ENCODE results near the gene BRD1. TPM values are rescaled to one million over a fixed set of nuclear protein-coding genes. Genes with fewer than 3 reads are reported as not detected.

The BRD1 gene
- total RNA-seq, 2 donors from 2014 or later, result 42.3 to 43.4 TPM

DNA sequence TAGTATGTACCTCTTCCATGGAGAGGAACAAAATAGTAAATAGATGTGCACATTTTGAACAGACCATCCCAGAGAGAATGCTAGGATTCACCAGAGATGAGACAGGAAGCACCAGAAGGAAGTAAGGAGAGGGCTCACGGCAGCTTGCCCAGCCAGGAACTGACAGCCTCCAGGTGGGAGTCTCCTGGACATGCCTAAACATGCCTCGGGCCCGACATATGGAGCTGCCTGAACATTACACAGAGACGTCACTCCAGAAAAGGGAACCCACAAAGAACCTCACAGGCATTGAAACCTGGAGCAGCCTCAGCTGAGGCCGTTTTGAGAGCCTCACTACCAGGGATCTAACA is 67.4 kb downstream of the BRD1 start:
- H3K4me3 Mint-ChIP-seq, result no peak overlapping the region

DNA sequence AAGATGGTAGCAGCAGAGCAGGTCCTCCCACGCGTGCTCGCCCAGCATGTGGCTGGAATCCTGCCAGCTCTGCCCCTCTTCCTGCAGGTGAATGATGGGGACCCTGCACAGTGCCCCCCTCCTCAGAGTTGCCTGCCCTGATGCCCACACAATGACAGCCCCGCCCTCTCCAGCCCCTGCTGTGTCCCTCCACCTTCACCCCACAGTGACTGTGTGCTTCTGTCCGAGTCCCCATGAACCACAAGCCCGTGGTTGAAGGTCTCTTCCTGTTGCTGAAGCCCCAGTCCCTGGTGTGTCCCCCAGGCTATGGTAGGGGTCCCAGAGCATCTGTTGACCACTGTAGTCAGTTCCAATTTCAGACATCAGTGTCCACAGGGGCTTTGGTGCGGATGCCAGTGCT is 71.0 kb downstream of the BRD1 start:
- Mint-ChIP-seq H3K4me1 (ENCODE audit: low read depth) (peaks cover 8% of the 10 kb centered on the region), H3K27ac (no peak overlapping the region), H3K9me3 (no peaks in the 10 kb centered on the region), H3K27me3 (ENCODE audit: low read depth) (no peaks in the 10 kb centered on the region), H3K4me3 (no peak overlapping the region), H3K36me3 (ENCODE audit: insufficient read depth in 2 of 2) (no peaks in the 10 kb centered on the region)
- DNase-seq (no peak), ATAC-seq (replicated peaks in 1 of 2) (no peak)

More for the DNA sequence above, 67.4 kb downstream of the BRD1 start:
- Mint-ChIP-seq H3K9me3 (no peaks in the 10 kb centered on the region), H3K4me1 (ENCODE audit: low read depth) (peaks cover 13% of the 10 kb centered on the region), H3K36me3 (ENCODE audit: insufficient read depth in 2 of 2) (no peaks in the 10 kb centered on the region), H3K27ac (no peak overlapping the region), H3K27me3 (ENCODE audit: low read depth) (no peaks in the 10 kb centered on the region)
- DNase-seq, result no peak
- no peak for ATAC-seq (replicated peaks in 1 of 2)

DNA sequence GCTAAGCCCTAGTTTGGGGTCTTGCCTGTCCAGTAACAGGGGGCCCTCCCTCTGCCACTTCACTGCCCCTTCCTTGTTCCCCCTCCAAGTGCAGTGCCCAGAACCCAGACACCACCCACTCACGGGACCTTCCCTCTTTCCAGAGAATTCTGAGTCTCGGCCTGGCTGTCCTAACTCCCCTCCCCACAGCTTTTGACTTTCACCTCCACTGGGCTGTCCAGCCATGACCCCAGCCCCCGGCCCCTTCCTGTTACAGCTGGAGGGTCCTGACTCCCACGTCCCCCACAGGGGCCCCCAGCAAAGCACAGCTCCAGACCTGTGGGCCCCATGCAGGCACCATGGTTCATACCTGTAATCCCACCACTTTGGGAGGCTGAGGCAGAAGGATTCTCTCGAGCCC is 71.5 kb downstream of the BRD1 start:
- Mint-ChIP-seq H3K27me3 (ENCODE audit: low read depth) (no peaks in the 10 kb centered on the region), H3K9me3 (no peaks in the 10 kb centered on the region), H3K27ac (no peak overlapping the region), H3K4me1 (ENCODE audit: low read depth) (peaks cover 6% of the 10 kb centered on the region), H3K4me3 (no peak overlapping the region), H3K36me3 (ENCODE audit: insufficient read depth in 2 of 2) (no peaks in the 10 kb centered on the region)
- no peak for DNase-seq
- no peak for ATAC-seq (replicated peaks in 1 of 2)

DNA sequence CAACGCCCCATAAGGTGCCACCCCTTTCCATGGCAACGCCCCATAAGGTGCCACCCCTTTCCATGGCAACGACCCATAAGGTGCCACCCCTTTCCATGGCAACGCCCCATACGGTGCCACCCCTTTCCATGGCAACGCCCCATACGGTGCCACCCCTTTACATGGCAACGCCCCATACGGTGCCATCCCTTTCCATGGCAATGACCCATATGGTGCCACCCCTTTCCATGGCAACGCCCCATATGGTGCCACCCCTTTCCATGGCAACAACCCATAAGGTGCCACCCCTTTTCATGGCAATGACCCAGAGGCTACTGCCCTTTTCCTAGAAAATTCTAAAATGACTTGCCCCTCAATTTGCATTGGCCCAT is 72.1 kb downstream of the BRD1 start:
- DNase-seq (no peak), ATAC-seq (replicated peaks in 1 of 2) (no peak)
- Mint-ChIP-seq H3K27ac (no peak overlapping the region), H3K36me3 (ENCODE audit: insufficient read depth in 2 of 2) (no peaks in the 10 kb centered on the region), H3K4me1 (ENCODE audit: low read depth) (no peaks in the 10 kb centered on the region), H3K4me3 (no peak overlapping the region), H3K9me3 (no peaks in the 10 kb centered on the region), H3K27me3 (ENCODE audit: low read depth) (no peaks in the 10 kb centered on the region)

DNA sequence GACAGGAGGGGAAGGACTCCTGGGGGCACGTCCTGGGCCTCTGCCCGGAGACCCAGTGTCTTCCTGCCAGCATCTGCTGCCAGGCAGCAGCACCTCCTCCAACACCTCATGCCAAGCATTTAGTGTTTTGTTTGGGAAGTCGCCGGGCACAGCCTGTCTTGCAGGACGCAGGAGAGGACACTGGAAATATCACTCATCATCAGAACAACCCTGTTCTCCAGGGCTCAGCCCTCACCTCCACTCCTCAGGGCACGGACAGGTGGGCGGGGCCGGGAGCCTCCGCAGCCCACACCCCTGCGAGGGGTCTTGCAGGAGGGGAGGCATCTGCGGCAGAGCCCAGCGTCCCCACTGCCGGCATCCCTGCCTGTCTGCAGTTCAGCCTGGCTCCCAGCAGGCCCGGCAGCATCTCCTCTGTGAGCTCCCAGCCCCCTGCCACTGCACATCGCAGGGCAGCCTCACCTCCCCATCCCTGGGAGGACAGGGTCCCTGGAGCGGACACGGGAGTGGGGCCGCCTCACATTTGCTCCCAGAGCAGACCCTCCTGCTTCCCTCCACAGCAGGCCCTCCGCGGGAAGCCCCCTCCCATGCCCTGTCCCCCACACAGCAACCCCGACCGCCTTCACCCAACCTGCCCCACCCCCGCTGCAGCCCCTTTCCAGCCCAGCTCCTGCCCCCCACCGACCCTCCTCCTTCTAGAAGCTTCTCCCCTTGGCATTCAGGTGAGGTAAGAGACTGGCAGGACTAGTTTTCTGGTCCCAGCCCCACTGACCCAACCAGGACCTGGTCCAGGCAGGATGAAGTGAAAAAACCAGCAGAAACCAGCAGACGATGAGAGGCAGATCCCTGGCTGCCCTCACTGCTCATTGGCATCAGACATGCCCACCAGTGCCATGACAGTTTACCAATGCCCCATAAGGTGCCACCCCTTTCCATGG is 72.7 kb downstream of the BRD1 start:
- DNase-seq (no peak), ATAC-seq (replicated peaks in 1 of 2) (no peak)
- Mint-ChIP-seq H3K4me3 (no peak overlapping the region), H3K9me3 (no peaks in the 10 kb centered on the region), H3K27ac (no peak overlapping the region), H3K4me1 (ENCODE audit: low read depth) (no peaks in the 10 kb centered on the region), H3K36me3 (ENCODE audit: insufficient read depth in 2 of 2) (no peaks in the 10 kb centered on the region), H3K27me3 (ENCODE audit: low read depth) (no peaks in the 10 kb centered on the region)

DNA sequence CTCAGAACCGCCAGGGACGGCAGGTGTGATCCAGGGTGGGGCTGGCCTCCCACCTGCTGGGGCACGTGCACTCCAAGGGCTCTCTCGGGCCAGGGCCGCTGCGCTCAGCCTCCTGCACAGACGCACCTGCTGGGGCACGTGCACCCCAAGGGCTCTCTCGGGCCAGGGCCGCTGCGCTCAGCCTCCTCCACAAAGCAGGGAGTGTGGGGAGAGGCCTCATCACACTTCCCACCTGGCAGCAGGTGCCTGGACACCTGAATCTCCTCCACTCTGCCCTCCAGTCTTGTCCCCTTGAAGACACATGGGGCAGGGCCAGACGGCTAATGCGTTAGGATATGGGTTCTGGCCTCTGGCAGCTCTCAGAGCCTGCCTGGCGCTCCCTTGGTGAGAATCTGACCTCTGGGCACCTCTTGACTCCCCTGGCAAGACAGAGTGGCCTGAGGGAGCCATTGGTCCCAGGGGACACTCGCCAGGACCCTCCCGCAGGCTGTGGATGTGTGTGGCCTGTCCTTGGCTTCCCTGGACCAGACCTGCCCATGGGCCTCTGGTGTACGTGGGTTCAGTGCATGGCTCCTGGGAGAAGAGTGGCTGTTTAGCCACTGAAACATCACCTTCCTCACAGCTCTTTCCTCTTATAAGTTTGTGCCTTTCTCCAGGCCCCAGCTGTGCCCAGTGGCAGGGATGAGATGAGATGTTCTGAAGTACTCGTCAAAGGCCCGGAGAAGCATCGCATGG is 73.5 kb downstream of the BRD1 start:
- ATAC-seq (replicated peaks in 1 of 2) (no peak), DNase-seq (no peak)
- Mint-ChIP-seq H3K4me3 (no peak overlapping the region), H3K9me3 (no peaks in the 10 kb centered on the region), H3K27ac (no peak overlapping the region), H3K27me3 (ENCODE audit: low read depth) (no peaks in the 10 kb centered on the region), H3K4me1 (ENCODE audit: low read depth) (no peaks in the 10 kb centered on the region), H3K36me3 (ENCODE audit: insufficient read depth in 2 of 2) (no peaks in the 10 kb centered on the region)

DNA sequence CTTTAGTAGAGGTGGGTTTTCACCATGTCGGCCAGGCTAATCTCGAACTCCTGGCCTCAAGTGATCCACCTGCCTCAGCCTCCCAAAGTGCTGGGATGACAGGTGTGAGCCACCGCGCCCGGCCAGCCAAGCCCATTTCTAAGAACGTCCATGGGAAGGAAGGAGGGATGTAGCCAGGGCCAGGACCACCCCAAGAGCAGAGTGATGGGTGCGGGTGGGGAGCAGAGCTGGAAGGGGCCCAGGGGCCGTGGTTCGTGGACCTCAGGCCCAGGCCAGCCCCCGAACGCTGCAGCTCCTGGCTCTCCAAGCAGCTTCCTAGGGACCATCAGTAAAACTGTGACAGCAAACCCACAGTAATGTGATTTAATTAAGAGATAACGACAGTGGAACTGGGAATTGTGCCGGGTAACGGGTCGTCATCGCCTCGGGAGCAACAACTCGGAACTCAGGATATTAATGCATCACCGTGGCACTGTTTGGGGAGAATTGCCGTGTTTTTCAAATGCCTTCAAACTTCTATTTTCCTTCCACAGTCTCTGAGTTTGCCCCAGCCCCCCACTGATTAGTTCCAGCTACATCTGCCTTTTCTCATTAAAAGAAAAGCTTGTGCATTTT is 74.3 kb downstream of the BRD1 start:
- no peaks in the 10 kb centered on the region for H3K9me3 Mint-ChIP-seq
- DNase-seq, result no peak
- no peak overlapping the region for H3K27ac Mint-ChIP-seq
- H3K27me3 Mint-ChIP-seq (ENCODE audit: low read depth), result no peaks in the 10 kb centered on the region
- ATAC-seq (replicated peaks in 1 of 2), result no peak
- no peaks in the 10 kb centered on the region for H3K36me3 Mint-ChIP-seq (ENCODE audit: insufficient read depth in 2 of 2)
- H3K4me3 Mint-ChIP-seq, result no peak overlapping the region
- H3K4me1 Mint-ChIP-seq (ENCODE audit: low read depth), result no peaks in the 10 kb centered on the region

DNA sequence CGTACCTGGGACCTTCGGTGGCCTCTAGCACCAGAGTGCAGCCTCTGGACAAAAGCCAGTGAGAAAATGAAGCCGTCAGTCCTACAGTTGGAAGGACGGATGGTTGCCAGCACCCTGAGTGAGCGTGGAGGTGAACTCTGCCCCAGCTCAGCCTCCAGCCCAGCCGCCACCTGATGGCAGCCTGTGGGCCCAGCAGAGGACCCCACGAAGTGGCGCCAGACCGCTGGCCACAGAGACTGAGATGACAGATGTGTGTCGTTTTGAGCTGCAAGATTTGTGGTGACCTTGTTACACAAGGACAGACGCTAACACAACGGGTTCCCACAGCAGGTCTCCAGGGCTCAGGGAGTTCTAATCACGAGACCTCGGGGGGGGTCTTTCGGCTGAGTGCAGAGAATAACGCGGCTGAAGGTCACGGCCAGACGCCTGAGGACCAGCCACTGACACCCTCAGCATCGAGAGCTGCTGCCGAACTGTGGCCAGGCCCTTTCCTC is 75.0 kb downstream of the BRD1 start:
- no peak overlapping the region for H3K27ac Mint-ChIP-seq
- DNase-seq (no peak), ATAC-seq (replicated peaks in 1 of 2) (no peak)
- peaks cover 2 to 4% of the 10 kb centered on the region in 2 donors for H3K36me3 Mint-ChIP-seq (ENCODE audit: insufficient read depth in 2 of 2)
- H3K4me3 Mint-ChIP-seq, result no peak overlapping the region
- H3K27me3 Mint-ChIP-seq (ENCODE audit: low read depth), result no peaks in the 10 kb centered on the region
- H3K9me3 Mint-ChIP-seq, result peaks cover 0 to 2% of the 10 kb centered on the region in 2 donors
- H3K4me1 Mint-ChIP-seq (ENCODE audit: low read depth), result no peaks in the 10 kb centered on the region

DNA sequence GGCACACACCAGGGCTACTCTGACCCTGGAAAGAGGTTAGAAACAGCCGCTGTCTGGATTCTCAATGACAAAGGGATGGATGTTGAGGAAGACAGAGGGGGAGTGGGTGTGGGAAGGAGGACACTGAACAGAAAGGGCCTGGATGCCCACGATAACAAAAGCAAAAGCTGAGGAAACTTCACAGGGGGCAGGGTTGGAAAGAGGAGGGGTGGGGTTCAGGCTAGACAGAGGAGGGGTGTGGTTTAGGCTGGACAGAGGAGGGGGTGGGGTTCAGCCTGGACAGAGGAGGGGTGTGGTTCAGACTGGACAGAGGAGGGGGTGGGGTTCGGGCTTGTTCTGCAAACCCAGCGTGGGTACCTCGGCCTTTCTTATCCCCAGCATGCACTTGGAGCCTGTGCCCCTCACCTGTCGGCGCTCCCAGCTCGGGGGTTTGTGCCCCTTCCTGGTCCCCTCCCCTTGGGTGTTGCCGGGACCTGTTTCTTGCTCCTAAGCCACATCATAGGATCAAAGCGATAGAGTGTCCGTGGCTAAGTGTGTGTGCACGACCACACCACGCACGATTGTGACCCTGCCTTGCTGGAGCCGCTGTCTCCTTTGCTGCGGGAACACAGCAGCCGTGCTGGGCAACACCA is 75.6 kb downstream of the BRD1 start:
- no peak for DNase-seq
- Mint-ChIP-seq H3K36me3 (ENCODE audit: insufficient read depth in 2 of 2) (peaks cover 2 to 6% of the 10 kb centered on the region in 2 donors), H3K27ac (no peak overlapping the region), H3K4me3 (no peak overlapping the region), H3K9me3 (peaks cover under 1 to 3% of the 10 kb centered on the region in 2 donors), H3K4me1 (ENCODE audit: low read depth) (no peaks in the 10 kb centered on the region), H3K27me3 (ENCODE audit: low read depth) (no peaks in the 10 kb centered on the region)
- no peak for ATAC-seq (replicated peaks in 1 of 2)

DNA sequence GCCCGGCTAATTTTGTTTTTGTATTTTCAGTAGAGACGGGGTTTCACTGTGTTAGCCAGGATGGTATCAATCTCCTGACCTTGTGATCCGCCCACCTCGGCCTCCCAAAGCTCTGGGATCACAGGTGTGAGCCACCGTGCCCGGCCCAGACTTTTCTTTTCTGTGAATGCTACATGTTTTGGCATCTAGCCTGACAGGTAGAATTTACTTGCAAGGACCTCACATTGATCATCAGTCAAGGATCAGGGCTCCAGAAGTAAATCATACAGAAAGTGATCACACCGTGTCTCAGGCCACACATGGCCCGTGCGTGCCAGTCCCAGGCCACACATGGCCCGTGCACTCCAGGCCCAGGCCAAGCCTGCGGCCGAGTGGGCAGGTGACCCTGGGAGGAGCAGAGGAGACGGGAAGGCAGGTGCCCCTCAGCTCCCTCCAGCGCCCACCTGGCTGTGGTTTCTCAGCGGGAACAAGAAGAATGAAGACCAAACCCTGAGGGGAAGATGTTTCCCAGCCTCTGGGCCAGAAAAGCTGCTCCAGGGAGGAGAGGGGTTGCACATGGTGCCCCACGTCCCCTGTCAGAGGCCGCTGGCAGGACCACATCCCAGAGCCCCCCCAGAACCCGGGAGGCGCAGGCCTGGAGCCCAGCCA is 76.2 kb downstream of the BRD1 start:
- ATAC-seq (replicated peaks in 1 of 2) (no peak), DNase-seq (no peak)
- Mint-ChIP-seq H3K27ac (no peak overlapping the region), H3K4me3 (no peak overlapping the region), H3K27me3 (ENCODE audit: low read depth) (no peaks in the 10 kb centered on the region), H3K4me1 (ENCODE audit: low read depth) (no peaks in the 10 kb centered on the region), H3K9me3 (peaks cover 4 to 5% of the 10 kb centered on the region in 2 donors), H3K36me3 (ENCODE audit: insufficient read depth in 2 of 2) (peaks cover 3 to 12% of the 10 kb centered on the region in 2 donors)

DNA sequence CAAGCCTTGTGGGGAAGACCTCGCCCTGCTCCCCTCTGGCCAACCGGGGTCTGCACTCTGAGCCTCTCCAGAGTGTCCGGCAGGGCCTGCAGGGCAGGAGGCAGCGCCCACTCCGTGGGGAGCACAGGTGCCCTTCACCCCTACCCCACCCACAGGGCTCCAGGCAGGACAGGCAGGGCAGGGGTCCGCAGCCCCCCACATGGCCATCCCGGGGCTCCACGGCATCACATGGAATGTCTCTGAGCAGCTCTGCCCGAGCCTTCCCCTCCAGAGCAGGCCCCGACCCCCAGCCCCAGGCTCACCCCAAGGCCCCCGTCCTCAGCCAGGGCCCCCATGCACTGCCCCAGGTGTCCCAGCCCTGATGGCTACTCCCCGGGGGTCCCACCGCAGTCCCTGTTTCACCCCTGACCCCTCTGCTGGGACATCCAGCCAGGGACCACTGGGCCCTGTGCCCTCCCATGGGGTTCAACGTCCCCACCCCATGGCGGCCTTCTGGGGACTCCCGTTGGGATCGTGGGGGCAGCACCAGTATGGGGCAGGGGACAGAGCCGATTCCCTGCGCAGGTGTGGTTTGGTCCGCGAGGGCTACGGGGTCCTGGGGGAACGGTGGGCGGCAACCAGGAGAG is 77.7 kb downstream of the BRD1 start:
- ATAC-seq (replicated peaks in 1 of 2) (no peak), DNase-seq (no peak)
- Mint-ChIP-seq H3K4me1 (ENCODE audit: low read depth) (no peaks in the 10 kb centered on the region), H3K27me3 (ENCODE audit: low read depth) (no peaks in the 10 kb centered on the region), H3K4me3 (no peak overlapping the region), H3K36me3 (ENCODE audit: insufficient read depth in 2 of 2) (peaks cover 9 to 18% of the 10 kb centered on the region in 2 donors), H3K27ac (no peak overlapping the region), H3K9me3 (peaks cover 12% of the 10 kb centered on the region in 2 donors)

DNA sequence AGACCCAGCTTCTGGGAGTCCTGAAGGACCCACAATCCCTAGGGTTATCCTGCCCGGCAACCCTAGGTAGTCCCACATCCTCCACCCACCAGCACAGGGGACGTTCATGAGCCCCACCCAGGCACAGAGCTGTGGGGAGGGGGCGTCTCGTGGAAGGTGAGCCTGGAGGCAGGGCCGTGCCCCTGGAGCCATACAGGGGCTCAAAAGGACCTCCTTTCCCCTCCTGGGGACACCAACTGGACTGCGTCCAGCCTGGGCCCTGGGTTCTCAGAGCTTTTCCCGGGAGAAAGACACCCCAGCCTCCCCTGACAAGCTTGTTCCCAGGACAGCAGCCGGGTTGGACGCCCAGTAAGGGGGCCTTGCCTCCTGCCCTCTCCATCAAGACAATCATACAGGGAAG is 78.4 kb downstream of the BRD1 start:
- Mint-ChIP-seq H3K9me3 (peaks cover 14 to 17% of the 10 kb centered on the region in 2 donors), H3K27me3 (ENCODE audit: low read depth) (no peaks in the 10 kb centered on the region), H3K36me3 (ENCODE audit: insufficient read depth in 2 of 2) (peaks cover 12 to 22% of the 10 kb centered on the region in 2 donors), H3K4me1 (ENCODE audit: low read depth) (no peaks in the 10 kb centered on the region), H3K4me3 (no peak overlapping the region), H3K27ac (no peak overlapping the region)
- DNase-seq, result no peak
- no peak for ATAC-seq (replicated peaks in 1 of 2)
